ENCODE data around the gene DRG1. TPM values are rescaled to one million over a fixed set of nuclear protein-coding genes. Genes with fewer than 3 reads are reported as not detected.
"Not testable (repeated sequence)": the region's sequence is repeated elsewhere in the genome, so short reads cannot be mapped to it uniquely, and the experiment has no call there.

Gene DRG1
- polyA plus RNA-seq, 2 of the 4 experiments (the other 2 are of a cell fraction), result 77.5 to 90.4 TPM

GRCh38 chr22:31377612-31378011 is 21.8 kb upstream of the DRG1 start:
- no peak overlapping the region for H3K4me3 ChIP-seq
- WGBS (ENCODE audit: missing lambda C conversion rate), result 85% methylated on average over 2 of the region's 3 CpGs
- no peaks in the 10 kb centered on the region for H3K4me1 ChIP-seq
- H3K27ac ChIP-seq, result no peak overlapping the region
- no peak for DNase-seq (ENCODE audit: low read depth in 1 of 2, low spot score in 1 of 2)
- H3K4me2 ChIP-seq, result no peak overlapping the region
- CTCF ChIA-PET, result no interaction called here
- TF ChIP-seq ZC3H11A (IDR thresholded peaks at IDR 0.05) (no peak), POLR2A (IDR thresholded peaks at IDR 0.05; ENCODE audit: low read length) (no peak), CHD4 (IDR thresholded peaks at IDR 0.05; ENCODE audit: borderline replicate concordance) (no peak), FOSB (CRISPR knock-in tag; IDR thresholded peaks at IDR 0.05) (no peak), CBX8 (IDR thresholded peaks at IDR 0.05) (no peak), ZFP36 (IDR thresholded peaks at IDR 0.05; ENCODE audit: borderline replicate concordance, partially characterized antibody) (no peak), HOXB13 (CRISPR knock-in tag; IDR thresholded peaks at IDR 0.05; ENCODE audit: low read depth) (no peak), MAZ (IDR thresholded peaks at IDR 0.05; ENCODE audit: borderline replicate concordance, low read depth, low read length) (no peak), ELK1 (IDR thresholded peaks at IDR 0.05; ENCODE audit: low read depth, low read length) (no peak), POLR2AphosphoS2 (conservative IDR thresholded peaks at IDR 0.05; ENCODE audit: low read length) (no peak), E2F6 (IDR thresholded peaks at IDR 0.05; ENCODE audit: borderline replicate concordance, low read depth) (no peak), KDM5A (IDR thresholded peaks at IDR 0.05) (no peak), SMC3 (IDR thresholded peaks at IDR 0.05) (no peak), NR3C1 (IDR thresholded peaks at IDR 0.05) (no peak), RNF2 (IDR thresholded peaks at IDR 0.05; ENCODE audit: borderline replicate concordance, low read depth) (no peak), HEYL (CRISPR knock-in tag; IDR thresholded peaks at IDR 0.05) (no peak), MYC (IDR thresholded peaks at IDR 0.05; ENCODE audit: borderline replicate concordance, low read length) (no peak), KDM1A (IDR thresholded peaks at IDR 0.05; ENCODE audit: low read depth) (no peak)
- TF ChIP-seq, protein P1, sequence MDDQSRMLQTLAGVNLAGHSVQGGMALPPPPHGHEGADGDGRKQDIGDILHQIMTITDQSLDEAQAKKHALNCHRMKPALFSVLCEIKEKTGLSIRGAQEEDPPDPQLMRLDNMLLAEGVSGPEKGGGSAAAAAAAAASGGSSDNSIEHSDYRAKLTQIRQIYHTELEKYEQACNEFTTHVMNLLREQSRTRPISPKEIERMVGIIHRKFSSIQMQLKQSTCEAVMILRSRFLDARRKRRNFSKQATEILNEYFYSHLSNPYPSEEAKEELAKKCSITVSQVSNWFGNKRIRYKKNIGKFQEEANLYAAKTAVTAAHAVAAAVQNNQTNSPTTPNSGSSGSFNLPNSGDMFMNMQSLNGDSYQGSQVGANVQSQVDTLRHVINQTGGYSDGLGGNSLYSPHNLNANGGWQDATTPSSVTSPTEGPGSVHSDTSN (IDR thresholded peaks at IDR 0.05), result no peak
- TF ChIP-seq, protein P2, sequence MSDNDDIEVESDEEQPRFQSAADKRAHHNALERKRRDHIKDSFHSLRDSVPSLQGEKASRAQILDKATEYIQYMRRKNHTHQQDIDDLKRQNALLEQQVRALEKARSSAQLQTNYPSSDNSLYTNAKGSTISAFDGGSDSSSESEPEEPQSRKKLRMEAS (IDR thresholded peaks at IDR 0.05), result no peak
- POLR2A ChIA-PET, result interaction anchor here (0.7 kb wide), 1 partner anchor 38 kb away, joined by 7 read pairs; no protein-coding TSS in a partner anchor
- FAIRE-seq, result no peak
- no peaks in the 10 kb centered on the region for H3K9me3 ChIP-seq
- ATAC-seq, result no peak

DNA sequence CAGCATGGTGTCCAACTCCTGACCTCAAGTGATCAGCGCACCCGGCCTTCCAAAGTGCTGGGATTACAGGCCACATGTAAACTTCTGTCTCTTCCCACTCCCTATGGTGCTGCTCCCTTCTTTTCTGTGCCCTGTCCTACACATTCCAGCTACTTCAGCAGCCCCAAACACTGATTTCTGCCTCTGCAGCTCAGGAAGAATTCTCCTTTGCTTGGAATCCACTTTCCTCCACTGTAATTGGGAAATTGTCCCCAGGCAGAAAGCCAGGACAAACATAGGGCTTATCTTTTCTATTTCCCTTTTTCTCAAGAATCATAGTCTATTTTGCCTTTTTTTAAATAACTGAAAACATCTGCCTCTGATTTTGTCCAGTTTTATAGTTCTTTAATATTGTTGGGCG is 21.3 kb upstream of the DRG1 start:
- 81% methylated on average over 3 of the region's 3 CpGs for WGBS (ENCODE audit: missing lambda C conversion rate)
- H3K4me1 ChIP-seq, result no peaks in the 10 kb centered on the region
- CTCF ChIA-PET, result no interaction called here
- TF ChIP-seq NR3C1 (IDR thresholded peaks at IDR 0.05), result no peak
- no peak for TF ChIP-seq HOXB5 (CRISPR knock-in tag; IDR thresholded peaks at IDR 0.05)
- no peak for TF ChIP-seq EHMT2 (IDR thresholded peaks at IDR 0.05; ENCODE audit: low read depth)
- FAIRE-seq (no peak), DNase-seq (ENCODE audit: low read depth in 1 of 2, low spot score in 1 of 2) (no peak), ATAC-seq (no peak)
- no peak overlapping the region for H3K4me2 ChIP-seq
- no peaks in the 10 kb centered on the region for H3K9me3 ChIP-seq
- no peak overlapping the region for H3K4me3 ChIP-seq
- POLR2A ChIA-PET, result interaction anchor here (0.7 kb wide), 1 partner anchor 39 kb away, joined by 7 read pairs; no protein-coding TSS in a partner anchor
- H3K27ac ChIP-seq, result no peak overlapping the region

GRCh38 chr22:31378651-31379050 is 20.8 kb upstream of the DRG1 start:
- H3K4me1 ChIP-seq; POLR2A ChIA-PET; H3K4me3 ChIP-seq; FAIRE-seq; H3K9me3 ChIP-seq; H3K4me2 ChIP-seq; DNase-seq (ENCODE audit: low read depth in 1 of 2, low spot score in 1 of 2); H3K27ac ChIP-seq; CTCF ChIA-PET; ATAC-seq: not testable (repeated sequence)
- WGBS (ENCODE audit: missing lambda C conversion rate), result 78% methylated on average over 6 of the region's 6 CpGs

Data from A549 (cell line).